Activated naive CD4-positive, alpha-beta T cell treated with anti-CD3 and anti-CD28 coated beads, Interleukin-2, amount 10 ng/mL, durations not matched to agents 5 hours and 36 hours (primary cell): ENCODE measurements around the gene FCGR3A. TPM values are rescaled to one million over a fixed set of nuclear protein-coding genes. Genes with fewer than 3 reads are reported as not detected.

Source experiments
- total RNA-seq, 2 experiments: library from RNA; stranded (reverse); gene quantifications; one replicate each; pipeline ENCODE4 v1.2.3, GENCODE V29; 2021

Gene FCGR3A
- 1 to 10 TPM in 1 of 2 experiments, under 1 TPM in 1; 0.55 to 1.1 TPM for total RNA-seq

GRCh38 chr1:161549652-161550051, at the start of gene FCGR3A:
Gene FCGR3A (minus strand): TSS chr1:161549818. CDS start chr1:161549736, 82 bp downstream.

GRCh38 chr1:161523817-161524741, 25.5 kb downstream of the FCGR3A start, which contains the start of gene HSPA6:
Gene HSPA6 (plus strand): TSS chr1:161524540. CDS start chr1:161524659, 119 bp downstream.

Other genes starting within 250 kb of the FCGR3A start
- 1 to 10 TPM; 4.8 to 6.1 TPM for gene MPZ, start 239.8 kb downstream of the FCGR3A start, total RNA-seq
- gene SDHC, start 235.4 kb downstream of the FCGR3A start, total RNA-seq: 100 to 1,000 TPM; 148 to 153 TPM
- not detected for gene CFAP126, start 181.9 kb downstream of the FCGR3A start, total RNA-seq
- gene FCGR2A, start 44.4 kb downstream of the FCGR3A start, total RNA-seq: not detected
- gene HSPA6, start 25.3 kb downstream of the FCGR3A start, total RNA-seq: under 1 TPM; 0.10 to 0.12 TPM
- gene FCGR3B, start 81.4 kb upstream of the FCGR3A start, total RNA-seq: not detected
- not detected for gene FCGR2B, start 113.3 kb upstream of the FCGR3A start, total RNA-seq
- not detected for gene FCRLA, start 157.4 kb upstream of the FCGR3A start, total RNA-seq
- under 1 TPM; 0.39 to 0.53 TPM for gene FCRLB, start 171.7 kb upstream of the FCGR3A start, total RNA-seq
- gene DUSP12, start 200.0 kb upstream of the FCGR3A start, total RNA-seq: 10 to 100 TPM; 19.8 to 21.8 TPM
- 10 to 100 TPM; 18.8 to 19.3 TPM for gene ATF6, start 216.5 kb upstream of the FCGR3A start, total RNA-seq